Esophagus (tissue), 2 donors: ENCODE data around the gene ANTXR1. TPM values are rescaled to one million over a fixed set of nuclear protein-coding genes. Genes with fewer than 3 reads are reported as not detected.

Source experiments
- H3K27ac ChIP-seq, 2 donors: one replicate each; pipeline ENCODE4 v1.5.1; 2013; ENCODE audit warnings: low read depth in 2 of 2, mild to moderate bottlenecking in 2 of 2, inconsistent platforms in 1 of 2, low read length in 1 of 2, moderate library complexity in 1 of 2
- H3K27me3 ChIP-seq, 2 donors: one replicate each; pipeline ENCODE4 v1.6.1; 2013; ENCODE audit warnings: low read length in 2 of 2, control low read depth in 1 of 2, mild to moderate bottlenecking in 1 of 2; ENCODE audit not compliant: insufficient read depth in 2 of 2, control insufficient read depth in 1 of 2
- H3K36me3 ChIP-seq, 2 donors: one replicate each; pipeline ENCODE4 v1.6.1; 2013; ENCODE audit warnings: low read length in 1 of 2; ENCODE audit not compliant: control insufficient read depth in 2 of 2, insufficient read depth in 2 of 2
- H3K4me1 ChIP-seq, 2 donors: one replicate each; pipeline ENCODE4 v1.6.1; 2013; ENCODE audit warnings: low read length in 1 of 2; ENCODE audit not compliant: control insufficient read depth in 2 of 2, insufficient read depth in 2 of 2
- H3K4me3 ChIP-seq, 2 donors: one replicate each; pipeline ENCODE4 v1.5.1; 2013; ENCODE audit warnings: low read length in 2 of 2, mild to moderate bottlenecking in 2 of 2, low read depth in 1 of 2, moderate library complexity in 1 of 2
- H3K9me3 ChIP-seq, 2 donors: one replicate each; pipeline ENCODE4 v1.6.1; 2013; ENCODE audit warnings: mild to moderate bottlenecking in 2 of 2, low read depth in 1 of 2, low read length in 1 of 2, moderate library complexity in 1 of 2; ENCODE audit not compliant: control insufficient read depth in 2 of 2, insufficient read depth in 1 of 2
- WGBS, 2 donors: extraction: QIAGEN DNeasy Blood & Tissue Kit; methylation state at CpG; one replicate each; pipeline ENCODE4 v1.1.7; 2013; 5-methylcytosine and 5-hydroxymethylcytosine counted together
- polyA plus RNA-seq, 2 donors: library from polyadenylated mRNA; stranded (reverse); fragments of 200-250 nt; gene quantifications; one replicate each; pipeline ENCODE4 v1.2.3, GENCODE V29; 2013
- donor health status: healthy with polysubstance abuse.
- donor health status: Bipolar disorder and iron deficiency.

The ANTXR1 gene
- polyA plus RNA-seq, 2 donors = 5.0 to 8.5 TPM

- no peaks in the 10 kb centered on the region for H3K9me3 ChIP-seq
- H3K36me3 ChIP-seq = no peaks in the 10 kb centered on the region
- H3K4me3 ChIP-seq = no peak overlapping the region
- H3K27me3 ChIP-seq = no peaks in the 10 kb centered on the region
- H3K27ac ChIP-seq = no peak overlapping the region
- H3K4me1 ChIP-seq = peaks cover 0 to 3% of the 10 kb centered on the region in 2 donors
Observed at GRCh38 chr2:69291004-69291650, 278.1 kb downstream of the ANTXR1 start.

GRCh38 chr2:69291721-69292120, 278.7 kb downstream of the ANTXR1 start:
- Histone ChIP-seq H3K9me3 (no peaks in the 10 kb centered on the region), H3K27me3 (no peaks in the 10 kb centered on the region), H3K4me1 (peaks cover 0 to 3% of the 10 kb centered on the region in 2 donors), H3K4me3 (no peak overlapping the region), H3K36me3 (no peaks in the 10 kb centered on the region), H3K27ac (no peak overlapping the region)
- 80 to 87% methylated on average over 3 of the region's 3 CpGs for WGBS, 2 donors

GRCh38 chr2:69292256-69292655, 279.3 kb downstream of the ANTXR1 start:
- Histone ChIP-seq H3K4me3 (no peak overlapping the region), H3K4me1 (peaks cover 0 to 3% of the 10 kb centered on the region in 2 donors), H3K36me3 (no peaks in the 10 kb centered on the region), H3K27me3 (no peaks in the 10 kb centered on the region), H3K9me3 (no peaks in the 10 kb centered on the region), H3K27ac (no peak overlapping the region)
- 69 to 74% methylated on average over 3 of the region's 3 CpGs for WGBS, 2 donors

- H3K27ac ChIP-seq = no peak overlapping the region
- no peaks in the 10 kb centered on the region for H3K27me3 ChIP-seq
- H3K36me3 ChIP-seq = no peaks in the 10 kb centered on the region
- H3K4me1 ChIP-seq = peaks cover 0 to 6% of the 10 kb centered on the region in 2 donors
- no peak overlapping the region for H3K4me3 ChIP-seq
- H3K9me3 ChIP-seq = no peaks in the 10 kb centered on the region
- WGBS, 2 donors = 88 to 96% methylated on average over 3 of the region's 3 CpGs
Observed at GRCh38 chr2:69296421-69296820, 283.4 kb downstream of the ANTXR1 start.

- H3K27me3 ChIP-seq = no peaks in the 10 kb centered on the region
- H3K36me3 ChIP-seq = no peaks in the 10 kb centered on the region
- no peak overlapping the region for H3K27ac ChIP-seq
- H3K9me3 ChIP-seq = no peaks in the 10 kb centered on the region
- peaks cover 0 to 6% of the 10 kb centered on the region in 2 donors for H3K4me1 ChIP-seq
- WGBS, 2 donors = 89 to 92% methylated on average over 12 of the region's 12 CpGs
- no peak overlapping the region for H3K4me3 ChIP-seq
Observed at GRCh38 chr2:69297216-69297615, 284.2 kb downstream of the ANTXR1 start.

GRCh38 chr2:69298261-69298660, 285.3 kb downstream of the ANTXR1 start:
- Histone ChIP-seq H3K36me3 (no peaks in the 10 kb centered on the region), H3K27ac (no peak overlapping the region), H3K4me1 (peaks cover 0 to 6% of the 10 kb centered on the region in 2 donors), H3K27me3 (no peaks in the 10 kb centered on the region), H3K4me3 (no peak overlapping the region), H3K9me3 (no peaks in the 10 kb centered on the region)
- WGBS, 2 donors = 38 to 50% methylated on average over 7 of the region's 7 CpGs

GRCh38 chr2:69298862-69299261, 285.9 kb downstream of the ANTXR1 start:
- Histone ChIP-seq H3K27me3 (no peaks in the 10 kb centered on the region), H3K4me3 (no peak overlapping the region), H3K9me3 (peaks cover under 1 to 1% of the 10 kb centered on the region in 2 donors), H3K4me1 (peaks cover 0 to 6% of the 10 kb centered on the region in 2 donors), H3K36me3 (no peaks in the 10 kb centered on the region), H3K27ac (no peak overlapping the region)
- 67 to 74% methylated on average over 4 of the region's 4 CpGs for WGBS, 2 donors

Other genes starting within 250 kb of the ANTXR1 start
- gene BMP10, start 141.8 kb upstream of the ANTXR1 start, polyA plus RNA-seq = not detected
- 1 to 10 TPM in 1 of 2 donors, not detected in 1; 2.6 TPM for gene GKN2, start 60.3 kb upstream of the ANTXR1 start, polyA plus RNA-seq
- gene GKN1, start 38.5 kb upstream of the ANTXR1 start, polyA plus RNA-seq = 1 to 10 TPM in 1 of 2 donors, under 1 TPM in 1; 0.25 to 6.2 TPM